HEK293T (cell line): Measurements from ENCODE around the gene SLC12A7.
"Not testable (repeated sequence)": the region's sequence is repeated elsewhere in the genome, so short reads cannot be mapped to it uniquely, and the experiment has no call there.

Experiments used
- CTCF ChIA-PET: fragments of 350-600 bp; formaldehyde crosslinking; extraction: SDS; loops from one replicate; lab custom pipeline; 2021; ENCODE audit warnings: antibody characterized with exemption, inconsistent platforms; lab: Yijun Ruan, JAX
- POLR2A ChIA-PET: fragments of 350-600 bp; formaldehyde crosslinking; extraction: SDS; loops from one replicate; lab custom pipeline; 2020; ENCODE audit warnings: antibody characterized with exemption, inconsistent platforms; lab: Yijun Ruan, JAX
- DNase-seq: peaks from one replicate; pipeline ENCODE4 v3.0.0; 2012; ENCODE audit warnings: mixed read lengths; ENCODE audit errors: extremely low spot score
- ARNT ChIP-seq: fragments of 450-650 bp; IDR thresholded peaks from 2 replicates; pipeline ENCODE4 v1.6.1; 2017; ENCODE audit warnings: mild to moderate bottlenecking
- BHLHE40 ChIP-seq: fragments of 450-650 bp; IDR thresholded peaks from 2 replicates; pipeline ENCODE4 v1.6.1; 2016; ENCODE audit warnings: mild to moderate bottlenecking, moderate library complexity, borderline replicate concordance
- CTBP1 ChIP-seq: fragments of 450-650 bp; IDR thresholded peaks from 2 replicates; pipeline ENCODE4 v1.6.1; 2016; ENCODE audit warnings: borderline replicate concordance
- ELF4 ChIP-seq: fragments of 450-650 bp; IDR thresholded peaks from 2 replicates; pipeline ENCODE4 v1.6.1; 2017; ENCODE audit warnings: antibody characterized with exemption
- FOXA1 ChIP-seq: fragments of 450-650 bp; IDR thresholded peaks from 2 replicates; pipeline ENCODE4 v1.6.1; 2016; ENCODE audit warnings: mild to moderate bottlenecking
- FOXK2 ChIP-seq: fragments of 450-650 bp; IDR thresholded peaks from 2 replicates; pipeline ENCODE4 v1.6.1; 2016; ENCODE audit warnings: mild to moderate bottlenecking
- FOXM1 ChIP-seq: fragments of 450-650 bp; IDR thresholded peaks from 2 replicates; pipeline ENCODE4 v1.6.1; 2017; ENCODE audit warnings: mild to moderate bottlenecking, borderline replicate concordance
- HDGF ChIP-seq: fragments of 450-650 bp; IDR thresholded peaks from 2 replicates; pipeline ENCODE4 v1.6.1; 2017; ENCODE audit warnings: antibody characterized with exemption, borderline replicate concordance
- L3MBTL2 ChIP-seq: fragments of 450-650 bp; conservative IDR thresholded peaks from 2 replicates; pipeline ENCODE4 v1.6.1; 2016; ENCODE audit warnings: mild to moderate bottlenecking
- LEF1 ChIP-seq: fragments of 450-650 bp; IDR thresholded peaks from 2 replicates; pipeline ENCODE4 v1.6.1; 2017; ENCODE audit warnings: mild to moderate bottlenecking, borderline replicate concordance
- NFRKB ChIP-seq: fragments of 450-650 bp; IDR thresholded peaks from 2 replicates; pipeline ENCODE4 v1.6.1; 2016; ENCODE audit warnings: mild to moderate bottlenecking, moderate library complexity
- SP1 ChIP-seq: fragments of 450-650 bp; IDR thresholded peaks from 2 replicates; pipeline ENCODE4 v1.6.1; 2017
- SUZ12 ChIP-seq: fragments of 450-650 bp; IDR thresholded peaks from 2 replicates; pipeline ENCODE4 v1.6.1; 2016; ENCODE audit warnings: mild to moderate bottlenecking
- TARDBP ChIP-seq: fragments of 450-650 bp; IDR thresholded peaks from 2 replicates; pipeline ENCODE4 v1.6.1; 2016
- ZNF384 ChIP-seq: fragments of 450-650 bp; IDR thresholded peaks from 2 replicates; pipeline ENCODE4 v1.6.1; 2016
- TF ChIP-seq, protein P1 (sequence below): fragments of 450-650 bp; IDR thresholded peaks from 2 replicates; pipeline ENCODE4 v1.6.1; 2016

SLC12A7 gene

DNA sequence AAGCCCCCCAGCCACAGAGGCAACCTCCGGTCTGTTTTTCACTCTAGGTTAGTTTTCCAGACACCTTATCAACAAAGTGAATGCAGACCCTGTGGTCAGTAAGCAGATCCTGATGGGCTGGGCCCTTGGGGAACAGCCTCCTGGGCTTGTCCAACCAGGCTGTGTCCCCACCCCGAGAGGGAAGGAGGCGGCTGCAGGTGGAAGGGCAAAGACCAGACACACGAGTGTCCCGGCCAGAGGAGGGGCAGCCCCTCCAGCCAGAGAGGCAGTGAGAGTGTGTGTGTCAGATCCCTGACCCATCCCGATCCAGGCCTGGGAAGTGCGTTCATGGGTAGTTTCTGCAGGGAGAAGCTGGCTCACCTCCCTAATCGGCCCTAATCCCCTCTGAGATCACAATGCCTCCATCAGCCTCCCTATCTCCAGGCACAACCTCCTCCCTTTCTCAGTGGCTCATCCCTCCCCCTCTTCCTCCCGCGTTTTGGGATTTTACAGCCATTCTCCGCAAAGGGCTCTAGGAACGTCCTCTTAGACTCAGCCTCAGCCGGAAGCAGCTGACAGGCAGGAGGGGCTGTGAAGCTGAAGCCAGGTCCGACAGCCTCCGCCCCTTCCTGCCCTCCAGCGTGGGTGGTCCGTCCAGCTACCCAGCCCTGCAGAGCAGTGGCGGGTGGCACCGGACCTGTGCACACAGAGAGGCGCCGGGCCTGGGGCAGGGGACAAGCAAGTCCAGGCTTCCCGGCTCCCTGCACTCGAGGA lies 9.7 kb downstream of the SLC12A7 start:
- TF ChIP-seq TARDBP (no peak), ARNT (no peak), LEF1 (no peak), HDGF (no peak), FOXK2 (no peak), FOXM1 (no peak), FOXA1 (no peak), ELF4 (no peak), ZNF384 (no peak), CTBP1 (no peak), SUZ12 (no peak), L3MBTL2 (no peak), SP1 (no peak), BHLHE40 (no peak), NFRKB (no peak)
- TF ChIP-seq, protein P1, sequence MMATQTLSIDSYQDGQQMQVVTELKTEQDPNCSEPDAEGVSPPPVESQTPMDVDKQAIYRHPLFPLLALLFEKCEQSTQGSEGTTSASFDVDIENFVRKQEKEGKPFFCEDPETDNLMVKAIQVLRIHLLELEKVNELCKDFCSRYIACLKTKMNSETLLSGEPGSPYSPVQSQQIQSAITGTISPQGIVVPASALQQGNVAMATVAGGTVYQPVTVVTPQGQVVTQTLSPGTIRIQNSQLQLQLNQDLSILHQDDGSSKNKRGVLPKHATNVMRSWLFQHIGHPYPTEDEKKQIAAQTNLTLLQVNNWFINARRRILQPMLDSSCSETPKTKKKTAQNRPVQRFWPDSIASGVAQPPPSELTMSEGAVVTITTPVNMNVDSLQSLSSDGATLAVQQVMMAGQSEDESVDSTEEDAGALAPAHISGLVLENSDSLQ = no peak
- ChIA-PET POLR2A (no interaction called here), CTCF (no interaction called here)
- DNase-seq = no peak

DNA sequence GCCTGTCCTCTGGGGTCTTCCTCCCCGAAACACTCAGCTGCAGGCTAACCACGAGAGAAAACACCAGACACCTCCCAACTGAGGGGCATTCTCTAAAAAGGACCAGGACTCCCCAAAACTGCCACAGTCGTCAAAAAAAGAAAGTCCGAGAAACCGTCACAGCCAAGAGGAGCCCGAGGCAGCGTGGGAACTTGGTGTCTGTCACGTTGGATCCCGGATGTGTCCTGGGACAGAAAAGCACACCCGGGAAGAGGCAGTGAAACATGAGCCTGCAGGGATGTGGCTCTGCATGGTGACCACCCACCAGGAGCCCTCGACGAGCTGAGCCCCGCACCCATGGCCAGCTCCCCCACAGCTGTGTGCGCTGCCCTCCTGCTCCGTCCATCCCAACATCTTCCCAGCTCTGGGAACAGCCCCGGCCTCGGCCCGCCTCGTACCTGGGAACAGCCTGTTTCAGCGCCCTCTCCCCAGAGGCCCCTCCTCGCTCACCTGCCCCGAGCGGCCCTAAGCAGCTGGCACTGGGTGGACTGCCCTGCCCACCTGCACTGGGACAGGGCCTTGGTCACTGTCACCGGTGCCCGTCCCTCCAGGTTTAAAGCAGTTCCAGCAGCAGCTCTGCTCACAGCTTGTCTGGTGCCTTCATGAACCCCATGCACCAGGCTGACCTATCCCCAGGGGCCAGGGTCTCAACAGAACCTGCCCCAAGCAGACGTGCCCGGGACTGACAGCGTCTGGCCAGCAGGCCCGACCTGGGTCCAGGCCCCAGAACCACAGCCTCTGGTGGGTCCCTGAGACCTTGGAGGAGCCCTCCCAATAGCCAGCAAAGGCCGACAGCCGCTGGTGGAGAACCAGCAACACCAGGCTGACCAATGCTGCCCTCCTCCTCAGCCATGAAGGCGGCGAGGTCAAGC lies 10.9 kb downstream of the SLC12A7 start:
- CTCF ChIA-PET = interaction anchor here (1.0 kb wide), 1 partner anchor 13 kb away, joined by 3 read pairs; no protein-coding TSS in a partner anchor
- POLR2A ChIA-PET = no interaction called here
- TF ChIP-seq FOXM1 = no peak
- no peak for TF ChIP-seq SUZ12
- TF ChIP-seq ARNT = no peak
- TF ChIP-seq, protein P1 = no peak
- no peak for TF ChIP-seq HDGF
- no peak for TF ChIP-seq BHLHE40

GRCh38 chr5:1099926-1100663 lies 11.8 kb downstream of the SLC12A7 start:
- no peak for DNase-seq
- ChIA-PET CTCF (interaction anchor here (1.0 kb wide), 1 partner anchor 13 kb away, joined by 3 read pairs; no protein-coding TSS in a partner anchor), POLR2A (no interaction called here)
- TF ChIP-seq BHLHE40 (no peak), L3MBTL2 (no peak), SP1 (no peak), LEF1 (no peak), FOXK2 (no peak)
- TF ChIP-seq, protein P1 = no peak

More for the DNA sequence above, 10.9 kb downstream of the SLC12A7 start:
- no peak for DNase-seq

DNA sequence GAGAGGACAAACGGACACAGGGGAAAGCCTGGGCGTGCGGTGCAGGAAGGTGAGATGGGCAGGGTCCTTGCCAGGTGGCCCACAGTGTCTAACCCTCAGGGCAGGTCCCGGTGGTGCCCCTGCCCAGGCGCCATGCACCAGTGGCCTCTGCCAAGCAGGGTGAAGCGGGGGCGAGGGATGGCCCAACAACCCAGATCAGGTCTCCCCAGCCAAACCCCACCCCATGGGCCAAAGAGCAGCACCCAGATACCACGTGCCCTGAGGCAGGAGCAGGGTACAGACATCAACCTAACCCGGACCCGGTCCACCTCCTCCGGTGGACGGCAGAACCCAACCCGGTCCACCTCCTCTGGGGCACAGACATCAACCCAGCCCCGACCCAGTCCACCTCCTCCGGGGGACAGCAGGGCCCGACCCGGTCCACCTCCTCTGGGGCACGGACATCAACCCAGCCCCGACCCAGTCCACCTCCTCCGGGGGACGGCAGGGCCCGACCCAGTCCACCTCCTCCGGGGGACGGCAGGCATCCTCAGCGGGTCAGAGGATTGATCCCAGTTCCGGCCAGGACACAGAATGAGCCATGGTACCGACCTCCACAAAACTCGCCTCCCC lies 12.8 kb downstream of the SLC12A7 start:
- no peak for DNase-seq
- POLR2A ChIA-PET = no interaction called here
- TF ChIP-seq SP1 (no peak), FOXA1 (no peak), L3MBTL2 (no peak), BHLHE40 (no peak), FOXK2 (no peak), ELF4 (no peak), CTBP1 (no peak), ARNT (no peak), FOXM1 (no peak), TARDBP (no peak), HDGF (no peak), SUZ12 (no peak)

GRCh38 chr5:1097988-1098385 lies 13.9 kb downstream of the SLC12A7 start:
- DNase-seq, CTCF ChIA-PET, POLR2A ChIA-PET: not testable (repeated sequence)

More for the DNA sequence above, 12.8 kb downstream of the SLC12A7 start:
- CTCF ChIA-PET = no interaction called here
